Activated B cell treated with CpG ODN at 0.5 μM for 24 hours (primary cell): Measurements from ENCODE around the gene ENOX1. TPM values are rescaled to one million over a fixed set of nuclear protein-coding genes. Genes with fewer than 3 reads are reported as not detected.

Experiments
- ATAC-seq: fragments of 200-7000 bp; cut with Tn5 transposase; one replicate; pipeline ENCODE4 v1.10.0; 2021; ENCODE audit warnings: low read depth, mild to moderate bottlenecking, moderate library complexity
- CTCF ChIA-PET: fragments of 350-600 bp; sonication (Branson Sonifier 250); formaldehyde crosslinking; loops from one replicate; lab custom pipeline; 2021; ENCODE audit warnings: antibody characterized with exemption; lab: Charles Lee
- POLR2A ChIA-PET: fragments of 350-600 bp; sonication (Branson Sonifier 250); formaldehyde crosslinking; loops from one replicate; lab custom pipeline; 2021; ENCODE audit warnings: antibody characterized with exemption; lab: Charles Lee
- DNase-seq: peaks from one replicate; pipeline ENCODE4 v3.0.0; 2022
- H3K27ac Mint-ChIP-seq: one replicate; pipeline ENCODE4 v1.8.0; 2020; ENCODE audit warnings: mixed read lengths
- H3K27me3 Mint-ChIP-seq: one replicate; pipeline ENCODE4 v1.8.0; 2021; ENCODE audit warnings: mixed read lengths
- H3K36me3 Mint-ChIP-seq: one replicate; pipeline ENCODE4 v1.8.0; 2021; ENCODE audit warnings: low read depth, mixed read lengths
- H3K4me1 Mint-ChIP-seq: one replicate; pipeline ENCODE4 v1.8.0; 2021; ENCODE audit warnings: mixed read lengths
- H3K4me3 Mint-ChIP-seq: one replicate; pipeline ENCODE4 v1.8.0; 2020; ENCODE audit warnings: mild to moderate bottlenecking, mixed read lengths
- H3K9me3 Mint-ChIP-seq: one replicate; pipeline ENCODE4 v1.8.0; 2020; ENCODE audit warnings: mixed read lengths
- intact Hi-C: fragments of 100-400 bp; cut with micrococcal nuclease; formaldehyde crosslinking; loops from one replicate; pipeline ENCODE4 v1.15.1; 2024
- total RNA-seq: library from RNA; stranded (reverse); gene quantifications from 2 replicates; pipeline ENCODE4 v1.2.3, GENCODE V29; 2022
- TF ChIP-seq, protein P1 (sequence below): fragments of 200-600 bp; IDR thresholded peaks from one replicate; pipeline ENCODE4 v1.8.0; 2022; ENCODE audit warnings: antibody characterized with exemption, mild to moderate bottlenecking

Gene ENOX1
- total RNA-seq, 1 donor from 2014 or later = not detected

DNA sequence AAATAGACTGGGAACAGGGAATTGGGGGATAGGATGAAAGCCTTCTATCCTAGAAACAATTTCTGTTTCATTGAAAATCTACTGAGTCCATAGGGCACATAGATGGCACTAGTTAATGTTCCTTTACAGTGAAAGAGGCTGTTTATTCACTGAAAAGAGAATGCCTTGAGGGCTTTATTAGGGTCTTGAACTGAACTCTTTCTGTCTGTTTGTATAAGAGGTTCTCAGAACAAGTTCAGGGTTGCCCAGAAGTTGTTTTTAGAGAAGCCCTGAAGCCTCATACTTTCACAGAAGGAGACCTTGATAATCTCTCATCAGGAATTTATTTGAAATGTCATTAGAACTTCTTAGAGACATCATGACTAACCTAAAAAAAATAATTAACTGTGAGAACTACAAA, 43.9 kb downstream of the ENOX1 start:
- TF ChIP-seq, protein P1, sequence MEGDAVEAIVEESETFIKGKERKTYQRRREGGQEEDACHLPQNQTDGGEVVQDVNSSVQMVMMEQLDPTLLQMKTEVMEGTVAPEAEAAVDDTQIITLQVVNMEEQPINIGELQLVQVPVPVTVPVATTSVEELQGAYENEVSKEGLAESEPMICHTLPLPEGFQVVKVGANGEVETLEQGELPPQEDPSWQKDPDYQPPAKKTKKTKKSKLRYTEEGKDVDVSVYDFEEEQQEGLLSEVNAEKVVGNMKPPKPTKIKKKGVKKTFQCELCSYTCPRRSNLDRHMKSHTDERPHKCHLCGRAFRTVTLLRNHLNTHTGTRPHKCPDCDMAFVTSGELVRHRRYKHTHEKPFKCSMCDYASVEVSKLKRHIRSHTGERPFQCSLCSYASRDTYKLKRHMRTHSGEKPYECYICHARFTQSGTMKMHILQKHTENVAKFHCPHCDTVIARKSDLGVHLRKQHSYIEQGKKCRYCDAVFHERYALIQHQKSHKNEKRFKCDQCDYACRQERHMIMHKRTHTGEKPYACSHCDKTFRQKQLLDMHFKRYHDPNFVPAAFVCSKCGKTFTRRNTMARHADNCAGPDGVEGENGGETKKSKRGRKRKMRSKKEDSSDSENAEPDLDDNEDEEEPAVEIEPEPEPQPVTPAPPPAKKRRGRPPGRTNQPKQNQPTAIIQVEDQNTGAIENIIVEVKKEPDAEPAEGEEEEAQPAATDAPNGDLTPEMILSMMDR = no peak
- no peak for ATAC-seq
- Mint-ChIP-seq H3K9me3 (peaks cover 2% of the 10 kb centered on the region), H3K4me3 (no peak overlapping the region), H3K27ac (no peak overlapping the region), H3K27me3 (peaks cover 11% of the 10 kb centered on the region), H3K36me3 (no peaks in the 10 kb centered on the region), H3K4me1 (no peaks in the 10 kb centered on the region)
- no peak for DNase-seq
- POLR2A ChIA-PET = no interaction called here
- CTCF ChIA-PET = no interaction called here
- intact Hi-C loops = no loop called here

DNA sequence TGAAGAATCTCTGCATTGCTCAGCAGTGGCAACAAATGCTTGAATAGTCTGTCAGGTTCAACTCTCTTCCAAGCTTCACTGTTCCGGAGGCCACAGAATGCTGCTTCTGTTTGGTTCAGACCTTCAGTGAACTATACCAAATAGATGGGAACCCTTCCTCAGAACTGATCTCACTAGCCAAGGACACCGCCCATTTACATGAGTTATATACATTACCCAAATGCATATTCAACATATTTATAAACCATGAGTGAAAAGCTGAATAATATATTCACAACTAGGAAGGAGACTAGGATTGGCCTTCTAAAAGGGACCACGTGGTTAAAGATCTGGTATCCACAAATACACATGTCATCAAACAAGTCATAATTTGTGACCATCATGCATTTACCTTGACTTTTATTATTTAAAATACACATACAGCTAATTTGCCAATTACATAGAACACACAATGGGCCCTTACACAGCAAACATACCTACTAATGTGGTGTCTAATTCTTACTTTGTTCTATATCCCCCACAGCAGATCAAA, 49.3 kb downstream of the ENOX1 start:
- DNase-seq (no peak), ATAC-seq (no peak)
- Mint-ChIP-seq H3K36me3 (no peaks in the 10 kb centered on the region), H3K27ac (no peak overlapping the region), H3K4me3 (no peak overlapping the region), H3K4me1 (no peaks in the 10 kb centered on the region), H3K27me3 (peaks cover 11% of the 10 kb centered on the region), H3K9me3 (no peaks in the 10 kb centered on the region)
- intact Hi-C loops = no loop called here
- TF ChIP-seq, protein P1 = no peak
- ChIA-PET POLR2A (no interaction called here), CTCF (no interaction called here)

DNA sequence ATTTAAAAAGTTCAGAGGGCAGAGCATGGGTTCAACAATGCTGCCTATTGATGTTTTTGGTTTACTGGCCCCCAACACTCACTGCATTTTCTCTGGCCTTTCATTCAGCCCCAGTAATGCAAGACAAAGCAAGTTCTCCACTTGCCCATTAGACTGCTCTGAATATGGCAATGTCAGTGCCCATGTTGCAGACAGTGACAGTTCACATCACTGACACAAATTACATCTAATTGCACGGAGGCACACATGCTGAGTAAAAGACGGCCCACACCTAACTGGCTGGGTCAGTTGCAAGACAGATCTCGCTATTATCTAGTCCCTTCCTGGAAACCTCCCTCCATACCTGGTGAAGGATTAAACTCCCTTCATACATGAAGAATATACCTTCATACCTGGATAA, 54.0 kb downstream of the ENOX1 start:
- intact Hi-C loops = no loop called here
- ATAC-seq = no peak
- Mint-ChIP-seq H3K36me3 (no peaks in the 10 kb centered on the region), H3K4me1 (no peaks in the 10 kb centered on the region), H3K27ac (no peak overlapping the region), H3K27me3 (peaks cover 13% of the 10 kb centered on the region), H3K9me3 (no peaks in the 10 kb centered on the region), H3K4me3 (no peak overlapping the region)
- no peak for DNase-seq
- ChIA-PET CTCF (no interaction called here), POLR2A (no interaction called here)
- TF ChIP-seq, protein P1 = no peak

DNA sequence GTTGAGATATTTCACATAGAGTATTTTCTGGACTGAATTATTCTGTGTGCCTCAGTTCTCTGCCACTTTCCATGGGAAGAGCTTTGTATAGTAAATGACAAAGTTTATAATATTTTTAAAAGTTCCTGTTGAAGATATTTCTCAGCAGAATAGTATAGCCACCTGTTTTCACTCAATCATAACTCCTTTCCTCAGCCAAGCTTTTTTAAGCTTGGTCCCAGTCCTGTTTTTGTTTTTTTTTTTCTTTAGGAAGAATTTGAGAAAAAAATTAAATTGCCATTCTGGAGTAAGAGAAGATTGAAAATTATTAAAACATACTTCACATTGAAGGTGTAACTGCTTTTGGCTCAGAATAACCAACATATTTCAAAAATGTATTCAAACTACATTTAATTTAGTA, 55.5 kb downstream of the ENOX1 start:
- Mint-ChIP-seq H3K27me3 (peaks cover 16% of the 10 kb centered on the region), H3K27ac (no peak overlapping the region), H3K4me1 (no peaks in the 10 kb centered on the region), H3K4me3 (no peak overlapping the region), H3K36me3 (no peaks in the 10 kb centered on the region), H3K9me3 (no peaks in the 10 kb centered on the region)
- TF ChIP-seq, protein P1 = no peak
- ATAC-seq (no peak), DNase-seq (no peak)
- ChIA-PET POLR2A (no interaction called here), CTCF (no interaction called here)
- intact Hi-C loops = no loop called here

DNA sequence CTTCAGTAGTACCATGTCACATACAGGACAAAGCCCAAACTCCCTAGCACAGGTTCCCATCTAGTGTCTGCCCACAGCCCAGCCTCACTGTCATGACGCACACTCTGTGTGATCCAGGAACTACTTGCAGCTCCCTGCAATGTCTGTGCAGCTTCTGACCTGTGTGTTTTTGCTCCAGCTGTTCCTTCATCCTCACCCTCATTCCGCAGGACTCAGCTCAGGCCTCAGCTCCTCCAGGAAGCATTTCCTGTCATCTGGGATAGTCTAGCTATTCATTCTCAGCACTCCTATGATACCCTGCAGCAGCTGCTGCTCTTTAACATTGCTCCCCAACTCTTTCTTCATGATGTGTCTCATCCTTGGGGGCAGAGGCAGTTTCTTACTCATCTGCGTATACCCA, 56.1 kb downstream of the ENOX1 start:
- Mint-ChIP-seq H3K27ac (no peak overlapping the region), H3K4me1 (no peaks in the 10 kb centered on the region), H3K9me3 (no peaks in the 10 kb centered on the region), H3K27me3 (peaks cover 13% of the 10 kb centered on the region), H3K4me3 (no peak overlapping the region), H3K36me3 (no peaks in the 10 kb centered on the region)
- TF ChIP-seq, protein P1 = no peak
- ChIA-PET POLR2A (no interaction called here), CTCF (no interaction called here)
- intact Hi-C loops = no loop called here
- DNase-seq (no peak), ATAC-seq (no peak)
